Lower lobe of right lung (tissue), 2 donors: ENCODE data around the gene LRP2. TPM values are rescaled to one million over a fixed set of nuclear protein-coding genes. Genes with fewer than 3 reads are reported as not detected.
A peak's percentile ranks its signal among the peaks of the same experiment; 100 is the strongest.

Experiments used
- ATAC-seq, 2 donors: fragments of 200-7000 bp; cut with Tn5 transposase; one replicate each; pipeline ENCODE4 v1.9.1; 2020 to 2022; ENCODE audit warnings: mild to moderate bottlenecking in 2 of 2, moderate library complexity in 2 of 2
- DNase-seq: peaks from one replicate; pipeline ENCODE4 v3.0.0-alpha.2; 2020
- H3K27ac ChIP-seq: fragments of 200-600 bp; one replicate; pipeline ENCODE4 v1.8.0; 2022
- H3K27me3 ChIP-seq: fragments of 200-600 bp; one replicate; pipeline ENCODE4 v1.8.0; 2022; ENCODE audit warnings: low read depth
- H3K36me3 ChIP-seq: fragments of 200-600 bp; one replicate; pipeline ENCODE4 v1.8.0; 2022; ENCODE audit warnings: mild to moderate bottlenecking
- H3K4me1 ChIP-seq: fragments of 200-600 bp; one replicate; pipeline ENCODE4 v1.8.0; 2022
- H3K4me3 ChIP-seq: fragments of 200-600 bp; one replicate; pipeline ENCODE4 v1.8.0; 2022; ENCODE audit warnings: mild to moderate bottlenecking
- H3K9me3 ChIP-seq: fragments of 200-600 bp; one replicate; pipeline ENCODE4 v1.8.0; 2022
- CTCF ChIP-seq: fragments of 200-600 bp; IDR thresholded peaks from one replicate; pipeline ENCODE4 v1.8.0; 2022; ENCODE audit warnings: antibody characterized with exemption, mild to moderate bottlenecking
- intact Hi-C: fragments of 100-400 bp; cut with DNase I; formaldehyde crosslinking; loops from one replicate; pipeline ENCODE4 v1.11.0; 2022
- total RNA-seq: library from RNA; stranded (reverse); fragmentation: NEBNext Ultra II Directional; extraction: Animal tissue kit (Norgen Biotek cat#: 25700); gene quantifications from one replicate; pipeline ENCODE4 v1.2.1, GENCODE V29; 2021
- donor health status: DM: no; HTN: yes; CAD: no; lungs with severe emphysema.

LRP2 gene
- total RNA-seq, 1 donor from 2014 or later, result 47.8 TPM

DNA sequence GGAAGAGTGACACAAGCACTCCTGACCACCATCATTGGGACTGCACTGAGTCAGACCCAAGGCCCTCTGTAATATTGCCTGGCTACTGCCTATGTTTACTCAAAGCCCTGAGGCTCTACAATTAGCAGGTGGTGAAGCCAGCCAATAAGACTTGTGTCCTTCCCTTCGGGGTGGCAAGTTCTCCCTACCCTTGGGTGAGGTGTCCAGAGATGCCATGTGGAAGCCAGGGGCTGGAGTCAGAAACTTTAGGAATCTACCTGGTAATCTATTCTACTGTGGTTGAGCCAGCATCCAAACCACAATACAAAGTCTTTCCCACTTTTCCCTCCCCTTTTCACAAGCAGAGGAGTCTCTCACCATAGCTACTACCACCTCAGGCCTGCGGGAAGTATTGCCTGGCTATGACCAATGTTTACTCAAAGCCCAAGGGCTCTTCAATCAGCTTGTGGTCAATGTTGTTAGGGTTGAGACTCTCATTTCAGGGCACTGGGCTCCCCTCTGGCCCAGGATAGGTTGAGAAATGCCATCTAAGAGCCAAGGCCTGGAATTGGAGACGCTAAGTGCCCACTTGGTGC lies 275.4 kb downstream of the LRP2 start:
- ATAC-seq (peak; percentile 89 to 92), DNase-seq (peak; percentile 62)
- no peak for TF ChIP-seq CTCF
- peaks cover 21% of the 10 kb centered on the region for H3K4me1 ChIP-seq
- H3K36me3 ChIP-seq, result no peaks in the 10 kb centered on the region
- intact Hi-C loops, result no loop called here
- H3K27me3 ChIP-seq, result no peaks in the 10 kb centered on the region
- H3K27ac ChIP-seq, result peak overlapping the region; percentile 62
- no peaks in the 10 kb centered on the region for H3K9me3 ChIP-seq
- no peak overlapping the region for H3K4me3 ChIP-seq

DNA sequence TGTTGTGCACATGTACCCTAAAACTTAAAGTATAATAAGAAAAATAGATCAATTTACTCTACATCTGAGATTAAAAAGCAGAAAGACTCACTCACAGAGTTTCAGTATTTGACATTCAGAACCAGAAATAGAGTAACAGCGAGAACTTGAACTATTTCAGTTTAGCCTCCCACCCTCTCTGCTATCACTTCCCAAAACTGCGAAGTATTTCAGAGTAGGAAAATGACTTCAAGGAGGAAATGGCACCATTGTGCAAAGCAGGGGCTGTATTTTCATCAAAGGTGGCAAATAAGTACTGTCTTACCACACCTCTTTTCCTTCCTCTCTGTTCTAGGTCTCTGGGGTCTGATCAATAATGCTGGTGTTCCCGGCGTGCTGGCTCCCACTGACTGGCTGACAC lies 279.3 kb downstream of the LRP2 start:
- H3K27me3 ChIP-seq, result no peaks in the 10 kb centered on the region

GRCh38 chr2:169081551-169081950 lies 280.8 kb downstream of the LRP2 start:
- Histone ChIP-seq H3K27me3 (no peaks in the 10 kb centered on the region), H3K4me3 (no peak overlapping the region), H3K27ac (no peak overlapping the region), H3K4me1 (no peaks in the 10 kb centered on the region), H3K36me3 (no peaks in the 10 kb centered on the region), H3K9me3 (no peaks in the 10 kb centered on the region)
- ATAC-seq (no peak), DNase-seq (no peak)
- intact Hi-C loops, result no loop called here
- TF ChIP-seq CTCF, result no peak

More for the DNA sequence above, 279.3 kb downstream of the LRP2 start:
- no peak for ATAC-seq
- H3K4me3 ChIP-seq, result no peak overlapping the region
- no peaks in the 10 kb centered on the region for H3K4me1 ChIP-seq
- no peak for DNase-seq
- H3K36me3 ChIP-seq, result no peaks in the 10 kb centered on the region
- H3K9me3 ChIP-seq, result no peaks in the 10 kb centered on the region
- intact Hi-C loops, result no loop called here
- no peak overlapping the region for H3K27ac ChIP-seq
- no peak for TF ChIP-seq CTCF

DNA sequence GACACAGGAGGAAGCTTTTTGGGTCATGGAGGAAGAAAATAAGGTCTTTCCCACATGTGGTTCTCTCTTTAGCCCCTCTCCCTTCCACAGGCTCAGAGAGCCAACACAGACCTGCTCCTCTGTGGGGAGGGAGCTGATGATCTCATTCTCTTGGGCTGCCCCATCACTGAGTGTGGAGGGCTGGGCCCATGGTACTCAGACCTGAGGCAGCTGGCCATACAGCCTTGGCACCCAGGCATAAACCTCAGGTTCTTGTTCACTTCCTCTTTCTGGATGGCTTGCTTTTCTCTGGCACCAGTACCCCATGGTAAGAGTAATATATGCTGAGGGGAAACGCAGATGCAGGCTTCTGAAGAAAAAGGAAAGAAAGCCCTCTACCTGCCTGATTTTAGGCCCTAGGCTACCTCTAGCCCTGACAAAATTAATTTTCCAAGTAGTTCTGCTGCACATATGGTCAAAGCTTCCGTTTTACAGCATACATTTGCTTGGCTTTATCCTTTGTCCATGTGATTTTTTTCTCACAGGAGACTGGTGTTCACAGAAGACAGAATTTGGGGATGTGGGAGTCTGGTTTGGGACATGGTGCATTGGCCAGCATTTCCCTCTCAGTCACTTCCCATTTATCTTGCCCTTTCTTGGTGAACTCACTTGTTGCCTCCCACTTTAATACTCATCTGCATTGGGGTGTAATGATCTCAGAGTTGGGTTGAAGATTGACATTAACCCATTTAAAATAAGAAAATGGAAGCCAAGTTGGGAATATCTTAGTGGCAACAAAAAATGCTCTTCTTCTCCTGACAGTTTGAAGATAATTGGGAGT lies 281.9 kb downstream of the LRP2 start:
- peak; percentile 48 to 67 for ATAC-seq

DNA sequence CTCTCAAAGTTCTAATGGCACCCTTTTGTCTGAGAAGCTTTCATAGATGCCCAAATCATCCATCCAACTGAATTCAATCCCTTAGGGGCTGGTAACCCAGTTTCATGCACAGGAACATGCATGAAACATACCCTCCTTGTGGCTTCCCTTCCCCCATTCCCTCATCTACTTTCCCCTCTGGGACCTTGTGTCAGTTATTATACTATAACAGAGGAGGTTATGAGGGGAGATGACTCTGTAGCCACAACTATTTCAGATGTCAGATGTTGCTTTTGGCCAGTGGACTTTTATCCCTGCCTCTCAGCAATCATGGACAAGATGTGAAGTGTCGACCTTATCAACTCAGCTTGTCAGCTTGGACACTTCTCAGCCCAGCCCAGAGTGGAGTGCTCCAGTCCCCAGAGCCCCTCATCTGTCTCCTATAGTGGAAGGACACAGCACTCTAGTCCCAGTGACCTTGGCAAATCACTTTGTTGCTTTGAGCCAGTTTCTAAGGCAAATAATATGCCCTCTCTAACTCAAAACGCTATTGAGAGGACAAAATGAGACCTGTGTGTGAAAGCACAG lies 284.6 kb downstream of the LRP2 start:
- H3K36me3 ChIP-seq, result no peaks in the 10 kb centered on the region
- no peaks in the 10 kb centered on the region for H3K4me1 ChIP-seq
- H3K9me3 ChIP-seq, result no peaks in the 10 kb centered on the region
- H3K27me3 ChIP-seq, result no peaks in the 10 kb centered on the region
- no peak overlapping the region for H3K27ac ChIP-seq
- no peak for DNase-seq
- intact Hi-C loops, result no loop called here
- no peak for ATAC-seq
- H3K4me3 ChIP-seq, result no peak overlapping the region
- TF ChIP-seq CTCF, result no peak

More for the DNA sequence above, 281.9 kb downstream of the LRP2 start:
- Histone ChIP-seq H3K36me3 (no peaks in the 10 kb centered on the region), H3K4me3 (no peak overlapping the region), H3K27me3 (no peaks in the 10 kb centered on the region), H3K9me3 (no peaks in the 10 kb centered on the region), H3K4me1 (no peaks in the 10 kb centered on the region), H3K27ac (no peak overlapping the region)
- intact Hi-C loops, result no loop called here
- no peak for TF ChIP-seq CTCF
- no peak for DNase-seq

Other genes with a start within 250 kb of the LRP2 start
- 7.0 TPM for gene BBS5, start 117.0 kb upstream of the LRP2 start, total RNA-seq
- gene KLHL41, start 147.2 kb upstream of the LRP2 start, total RNA-seq, result 0.68 TPM
- 38.3 TPM for gene FASTKD1, start 211.3 kb upstream of the LRP2 start, total RNA-seq
- gene PPIG, start 221.8 kb upstream of the LRP2 start, total RNA-seq, result 51.7 TPM